CD4-positive, alpha-beta T cell treated with Interleukin-17A for 4 hours (primary cell): ENCODE measurements around the gene CDKN2A.
A peak's percentile ranks its signal among the peaks of the same experiment; 100 is the strongest.

Experiments
- DNase-seq: peaks from one replicate; pipeline ENCODE4 v3.0.0-alpha.2; 2020; ENCODE audit warnings: mixed read lengths

The CDKN2A gene

GRCh38 chr9:21993893-21994555, at the start of gene CDKN2A:
CDKN2A (minus strand) TSS chr9:21994392.
- DNase-seq, result peak; percentile 55

- DNase-seq, result no peak
Observed at GRCh38 chr9:22043928-22044327, 49.7 kb upstream of the CDKN2A start.

GRCh38 chr9:22041775-22042174, 47.6 kb upstream of the CDKN2A start:
- DNase-seq, result no peak

GRCh38 chr9:22041344-22041743, 47.2 kb upstream of the CDKN2A start:
- no peak for DNase-seq

- DNase-seq, result no peak
Observed at GRCh38 chr9:22040760-22041159, 46.6 kb upstream of the CDKN2A start.

GRCh38 chr9:22039258-22039657, 45.1 kb upstream of the CDKN2A start:
- DNase-seq, result no peak

GRCh38 chr9:22037954-22038690, 43.9 kb upstream of the CDKN2A start:
- DNase-seq, result no peak

GRCh38 chr9:22036866-22037626, 42.9 kb upstream of the CDKN2A start:
- no peak for DNase-seq

GRCh38 chr9:22035591-22036011, 41.4 kb upstream of the CDKN2A start:
- no peak for DNase-seq

GRCh38 chr9:22033012-22033630, 38.9 kb upstream of the CDKN2A start:
- no peak for DNase-seq

GRCh38 chr9:22031655-22032411, 37.6 kb upstream of the CDKN2A start:
- DNase-seq, result no peak

GRCh38 chr9:22030101-22030598, 36.0 kb upstream of the CDKN2A start:
- DNase-seq, result no peak

GRCh38 chr9:22029231-22029630, 35.0 kb upstream of the CDKN2A start:
- DNase-seq, result no peak

- DNase-seq, result no peak
Observed at GRCh38 chr9:22028394-22028793, 34.2 kb upstream of the CDKN2A start.

- no peak for DNase-seq
Observed at GRCh38 chr9:22026696-22027095, 32.5 kb upstream of the CDKN2A start.

- no peak for DNase-seq
Observed at GRCh38 chr9:22022396-22022795, 28.2 kb upstream of the CDKN2A start.

- DNase-seq, result peak; percentile 22
Observed at GRCh38 chr9:22010866-22011625, 16.9 kb upstream of the CDKN2A start.

- DNase-seq, result no peak
Observed at GRCh38 chr9:22009506-22009867, 15.3 kb upstream of the CDKN2A start.

GRCh38 chr9:22008717-22009505, 14.7 kb upstream of the CDKN2A start, which contains the start of gene CDKN2B:
CDKN2B (minus strand) TSS chr9:22009305; CDS start chr9:22008953, 352 bp downstream.
- peak; percentile 71 for DNase-seq

GRCh38 chr9:22008384-22008716, 14.2 kb upstream of the CDKN2A start:
- no peak for DNase-seq
